Loucy (cell line): ENCODE measurements around the gene SLCO2B1.

ENCODE experiments used
- H2AFZ ChIP-seq: fragments of 200-600 bp; sonication (generic); 2 replicates; pipeline ENCODE4 v1.6.0; 2016; ENCODE audit warnings: antibody characterized with exemption, mild to moderate bottlenecking, low read length, moderate library complexity
- H3F3A ChIP-seq: fragments of 200-600 bp; 2 replicates; pipeline ENCODE4 v1.6.0; 2016; ENCODE audit warnings: antibody characterized with exemption, low read depth, mild to moderate bottlenecking
- H3K27me3 ChIP-seq: fragments of 200-600 bp; sonication (generic); 2 replicates; pipeline ENCODE4 v1.6.1; 2014; ENCODE audit warnings: low read length, mild to moderate bottlenecking; ENCODE audit not compliant: insufficient read depth, poor library complexity, severe bottlenecking
- H3K36me3 ChIP-seq: fragments of 200-600 bp; sonication (generic); 2 replicates; pipeline ENCODE4 v1.6.1; 2016; ENCODE audit warnings: low read length; ENCODE audit not compliant: insufficient read depth
- H3K4me1 ChIP-seq: fragments of 200-600 bp; sonication (generic); 2 replicates; pipeline ENCODE4 v1.5.1; 2014; ENCODE audit warnings: low read length, mild to moderate bottlenecking; ENCODE audit not compliant: insufficient read depth, poor library complexity, severe bottlenecking
- H3K4me2 ChIP-seq: fragments of 200-600 bp; sonication (generic); 2 replicates; pipeline ENCODE4 v1.6.0; 2014; ENCODE audit warnings: antibody characterized with exemption, low read length, low read depth, mild to moderate bottlenecking; ENCODE audit not compliant: poor library complexity, severe bottlenecking
- H3K4me3 ChIP-seq: fragments of 200-600 bp; sonication (generic); 2 replicates; pipeline ENCODE4 v1.5.1; 2014; ENCODE audit warnings: low read length, mild to moderate bottlenecking, mixed read lengths; ENCODE audit not compliant: poor library complexity, severe bottlenecking
- H3K79me2 ChIP-seq: fragments of 200-600 bp; sonication (generic); 2 replicates; pipeline ENCODE4 v1.6.1; 2014; ENCODE audit warnings: low read length; ENCODE audit not compliant: insufficient read depth
- H3K9ac ChIP-seq: fragments of 200-600 bp; sonication (generic); 2 replicates; pipeline ENCODE4 v1.6.0; 2014; ENCODE audit warnings: mild to moderate bottlenecking, low read depth, low read length, moderate library complexity; ENCODE audit not compliant: poor library complexity, severe bottlenecking
- H3K9me2 ChIP-seq: fragments of 200-600 bp; sonication (generic); replicated peaks from 2 replicates; pipeline ENCODE4 v1.6.1; 2016; ENCODE audit warnings: low read depth, low read length, mixed read lengths
- H3K9me3 ChIP-seq: fragments of 200-600 bp; sonication (generic); 2 replicates; pipeline ENCODE4 v1.6.1; 2014; ENCODE audit warnings: mild to moderate bottlenecking, antibody characterized with exemption, low read length, low read depth; ENCODE audit not compliant: insufficient read depth
- H4K20me1 ChIP-seq: fragments of 200-600 bp; sonication (generic); 2 replicates; pipeline ENCODE4 v1.6.0; 2014; ENCODE audit warnings: antibody characterized with exemption, low read length, mild to moderate bottlenecking; ENCODE audit not compliant: insufficient read depth, poor library complexity, severe bottlenecking
- EZH2phosphoT487 ChIP-seq: fragments of 200-600 bp; IDR thresholded peaks from 2 replicates; pipeline ENCODE4 v1.6.1; 2018; ENCODE audit warnings: antibody characterized with exemption, mild to moderate bottlenecking, moderate library complexity, borderline replicate concordance
- TF ChIP-seq, protein P1 (sequence below): fragments of 200-600 bp; sonication (generic); conservative IDR thresholded peaks from 2 replicates; pipeline ENCODE4 v1.5.1; 2014; ENCODE audit warnings: mild to moderate bottlenecking, antibody characterized with exemption, low read length

Gene SLCO2B1

DNA sequence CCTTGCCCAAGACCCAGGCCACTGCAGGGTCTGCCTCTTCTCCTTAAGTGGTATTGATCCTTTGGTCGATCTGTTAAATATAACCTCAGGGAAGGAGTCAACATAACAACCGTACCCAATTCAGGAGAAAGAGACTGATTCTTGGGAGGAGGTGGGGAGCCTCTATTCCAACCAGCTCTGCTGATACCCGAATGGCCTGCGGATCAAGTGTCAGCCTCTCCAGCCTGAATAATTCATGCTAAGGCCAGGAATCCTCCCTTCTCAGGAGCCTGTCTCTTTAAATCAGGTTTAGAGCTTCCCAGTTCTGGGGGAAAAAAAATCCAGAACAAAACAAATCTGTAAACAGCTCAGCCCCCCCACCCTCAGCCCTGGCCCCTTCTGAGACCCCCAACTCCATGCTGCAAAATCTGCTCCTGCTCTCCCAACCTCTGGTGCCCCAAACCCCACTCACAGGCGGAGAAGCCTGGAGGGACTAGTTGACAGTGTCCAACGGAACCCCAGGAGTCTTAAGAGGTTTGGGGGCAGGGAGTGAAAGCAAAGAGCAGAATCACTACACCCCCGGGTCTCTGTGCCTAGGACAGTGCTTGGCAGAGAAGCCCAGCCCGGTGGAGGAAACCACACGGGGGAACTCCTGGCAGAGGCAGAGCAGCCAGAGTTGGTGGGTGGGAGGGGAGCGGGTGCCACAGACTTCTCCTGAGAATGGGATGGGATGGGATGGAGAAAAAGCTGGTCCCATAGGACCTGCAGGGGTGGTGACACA lies 88.8 kb downstream of the SLCO2B1 start:
- Histone ChIP-seq H3K4me2 (no peak overlapping the region), H4K20me1 (no peaks in the 10 kb centered on the region), H3K27me3 (no peaks in the 10 kb centered on the region)

DNA sequence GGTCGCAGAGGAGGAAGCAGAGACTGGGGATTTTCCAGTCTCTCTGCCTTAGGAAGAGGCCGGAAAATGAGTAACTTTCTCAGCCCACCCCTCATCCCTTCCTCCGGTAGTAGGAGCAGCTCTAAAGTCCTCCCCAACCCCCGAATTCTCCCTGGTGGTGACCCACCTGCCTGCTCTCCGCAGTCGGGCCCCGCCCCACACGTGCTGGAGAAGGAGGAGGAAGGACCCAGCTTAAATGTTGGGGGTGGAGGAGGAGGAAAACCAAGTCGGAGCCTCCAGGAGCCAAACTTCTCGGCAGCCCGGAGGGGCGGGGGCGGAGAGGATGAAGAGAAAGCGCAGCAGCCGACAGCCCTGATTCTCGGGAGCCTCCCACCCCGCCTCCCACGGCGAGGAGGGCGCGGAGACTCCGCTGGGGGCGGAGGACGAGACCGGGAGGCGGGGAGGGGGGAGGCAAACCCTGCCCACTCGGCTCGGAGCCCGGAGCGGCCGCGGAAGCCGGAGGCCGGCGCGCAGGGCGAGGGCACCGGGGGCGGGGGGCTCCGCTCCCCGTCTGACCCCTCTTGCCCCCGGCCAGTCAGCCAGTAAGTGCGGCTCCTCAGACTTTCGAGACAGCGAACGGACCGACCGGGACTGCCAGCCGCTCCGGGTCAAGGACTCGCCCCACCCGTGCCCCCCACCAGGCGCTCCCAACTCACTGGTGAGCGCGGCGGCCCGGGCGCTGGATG lies 89.6 kb downstream of the SLCO2B1 start, which contains the start of gene TPBGL:
TSS of gene TPBGL (plus strand) at position 464 of the 725 bp plus-strand sequence. CDS start 276 bp downstream, outside the sequence.
- Histone ChIP-seq H3K79me2 (no peaks in the 10 kb centered on the region), H3K4me1 (no peaks in the 10 kb centered on the region), H3K9me3 (no peaks in the 10 kb centered on the region), H3F3A (no peaks in the 10 kb centered on the region), H4K20me1 (no peaks in the 10 kb centered on the region), H3K4me2 (no peak within 1 kb of the TSS), H3K4me3 (no peak within 1 kb of the TSS), H3K9ac (no peak within 1 kb of the TSS), H2AFZ (no peak within 1 kb of the TSS), H3K27me3 (no peaks in the 10 kb centered on the region), H3K36me3 (no peaks in the 10 kb centered on the region), H3K9me2 (no peaks in the 10 kb centered on the region)
- TF ChIP-seq EZH2phosphoT487, result no peak
- TF ChIP-seq, protein P1, sequence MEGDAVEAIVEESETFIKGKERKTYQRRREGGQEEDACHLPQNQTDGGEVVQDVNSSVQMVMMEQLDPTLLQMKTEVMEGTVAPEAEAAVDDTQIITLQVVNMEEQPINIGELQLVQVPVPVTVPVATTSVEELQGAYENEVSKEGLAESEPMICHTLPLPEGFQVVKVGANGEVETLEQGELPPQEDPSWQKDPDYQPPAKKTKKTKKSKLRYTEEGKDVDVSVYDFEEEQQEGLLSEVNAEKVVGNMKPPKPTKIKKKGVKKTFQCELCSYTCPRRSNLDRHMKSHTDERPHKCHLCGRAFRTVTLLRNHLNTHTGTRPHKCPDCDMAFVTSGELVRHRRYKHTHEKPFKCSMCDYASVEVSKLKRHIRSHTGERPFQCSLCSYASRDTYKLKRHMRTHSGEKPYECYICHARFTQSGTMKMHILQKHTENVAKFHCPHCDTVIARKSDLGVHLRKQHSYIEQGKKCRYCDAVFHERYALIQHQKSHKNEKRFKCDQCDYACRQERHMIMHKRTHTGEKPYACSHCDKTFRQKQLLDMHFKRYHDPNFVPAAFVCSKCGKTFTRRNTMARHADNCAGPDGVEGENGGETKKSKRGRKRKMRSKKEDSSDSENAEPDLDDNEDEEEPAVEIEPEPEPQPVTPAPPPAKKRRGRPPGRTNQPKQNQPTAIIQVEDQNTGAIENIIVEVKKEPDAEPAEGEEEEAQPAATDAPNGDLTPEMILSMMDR, result no peak

More for the DNA sequence above, 88.8 kb downstream of the SLCO2B1 start:
- Histone ChIP-seq H3K79me2 (no peaks in the 10 kb centered on the region), H3K9ac (no peak overlapping the region), H3K36me3 (no peaks in the 10 kb centered on the region), H3K4me1 (no peaks in the 10 kb centered on the region), H3F3A (no peaks in the 10 kb centered on the region), H2AFZ (no peak overlapping the region), H3K9me2 (no peaks in the 10 kb centered on the region), H3K9me3 (no peaks in the 10 kb centered on the region), H3K4me3 (no peak overlapping the region)
- no peak for TF ChIP-seq EZH2phosphoT487
- TF ChIP-seq, protein P1, result no peak

DNA sequence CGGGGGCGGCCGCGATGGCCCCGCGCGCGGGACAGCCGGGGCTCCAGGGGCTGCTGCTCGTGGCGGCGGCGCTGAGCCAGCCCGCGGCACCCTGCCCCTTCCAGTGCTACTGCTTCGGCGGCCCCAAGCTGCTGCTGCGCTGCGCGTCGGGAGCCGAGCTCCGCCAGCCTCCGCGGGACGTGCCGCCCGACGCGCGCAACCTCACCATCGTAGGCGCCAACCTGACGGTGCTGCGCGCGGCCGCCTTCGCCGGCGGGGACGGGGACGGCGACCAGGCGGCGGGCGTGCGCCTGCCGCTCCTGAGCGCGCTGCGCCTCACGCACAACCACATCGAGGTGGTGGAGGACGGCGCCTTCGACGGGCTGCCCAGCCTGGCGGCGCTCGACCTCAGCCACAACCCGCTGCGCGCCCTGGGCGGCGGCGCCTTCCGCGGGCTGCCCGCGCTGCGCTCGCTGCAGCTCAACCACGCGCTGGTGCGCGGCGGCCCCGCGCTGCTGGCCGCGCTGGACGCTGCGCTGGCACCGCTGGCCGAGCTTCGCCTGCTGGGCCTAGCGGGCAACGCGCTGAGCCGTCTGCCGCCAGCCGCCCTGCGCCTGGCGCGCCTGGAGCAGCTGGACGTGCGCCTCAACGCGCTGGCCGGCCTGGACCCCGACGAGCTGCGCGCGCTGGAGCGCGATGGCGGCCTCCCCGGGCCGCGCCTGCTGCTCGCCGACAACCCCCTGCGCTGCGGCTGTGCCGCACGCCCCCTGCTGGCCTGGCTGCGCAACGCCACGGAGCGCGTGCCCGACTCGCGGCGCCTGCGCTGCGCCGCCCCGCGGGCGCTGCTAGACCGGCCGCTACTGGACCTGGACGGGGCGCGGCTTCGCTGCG lies 90.4 kb downstream of the SLCO2B1 start:
- Histone ChIP-seq H4K20me1 (no peaks in the 10 kb centered on the region), H3K79me2 (no peaks in the 10 kb centered on the region), H3F3A (no peaks in the 10 kb centered on the region), H2AFZ (no peak overlapping the region), H3K4me2 (no peak overlapping the region), H3K9me3 (no peaks in the 10 kb centered on the region), H3K36me3 (no peaks in the 10 kb centered on the region), H3K4me3 (no peak overlapping the region), H3K4me1 (no peaks in the 10 kb centered on the region), H3K9ac (no peak overlapping the region), H3K9me2 (no peaks in the 10 kb centered on the region), H3K27me3 (no peaks in the 10 kb centered on the region)
- TF ChIP-seq, protein P1, result no peak
- no peak for TF ChIP-seq EZH2phosphoT487
